ENCODE measurements around the gene CYP26B1.

CYP26B1 gene

GRCh38 chr2:72080286-72081145 lies 67.1 kb downstream of the CYP26B1 start:
- FAIRE-seq, result no peak
